ENCODE data around the gene RASGRP1.

GRCh38 chr15:38613085-38613484, 48.5 kb upstream of the RASGRP1 start:
- no peak for TF ChIP-seq CTCF (IDR thresholded peaks at IDR 0.05; ENCODE audit: insufficient read depth, low read length)
- no peak for TF ChIP-seq GABPA (IDR thresholded peaks at IDR 0.05; ENCODE audit: low read depth)
- no peak for TF ChIP-seq POLR2AphosphoS5 (IDR thresholded peaks at IDR 0.05; ENCODE audit: low read depth)
- TF ChIP-seq SPI1 (IDR thresholded peaks at IDR 0.05; ENCODE audit: borderline replicate concordance, low read depth): no peak

Data from HL-60 (cell line).